ENCODE data around the gene DDX3X. TPM values are rescaled to one million over a fixed set of nuclear protein-coding genes. Genes with fewer than 3 reads are reported as not detected.

Gene DDX3X
- total and polyA plus RNA-seq, 2 of the 4 experiments (the other 2 are of a cell fraction), result 64.8 to 229 TPM

- no peak overlapping the region for H3K9ac ChIP-seq (ENCODE audit: low read depth, low read length)
- H2AK9ac ChIP-seq (replicated peaks; ENCODE audit: low read depth, low read length, poor library complexity), result no peak overlapping the region
- ChIA-PET POLR2A (ENCODE audit: unreplicated experiment) (no interaction called here), CTCF (no interaction called here)
- H3K18ac ChIP-seq (ENCODE audit: low read depth, low read length), result no peak overlapping the region
- H3K79me1 ChIP-seq (ENCODE audit: low read depth in 1 of 2, low read length in 2 of 2), result no peaks in the 10 kb centered on the region
- H3K4me1 ChIP-seq (ENCODE audit: control insufficient read depth, insufficient read depth, low read length), result peaks cover 3% of the 10 kb centered on the region; the same call in 1 of the 2 replicates
- H4K8ac ChIP-seq (ENCODE audit: low read depth in 2 of 2, low read length in 2 of 2), result no peak overlapping the region
- no peak overlapping the region for H3K23ac ChIP-seq (ENCODE audit: low read depth, low read length)
- H4K5ac ChIP-seq (ENCODE audit: low read depth, low read length), result no peak overlapping the region
- TF ChIP-seq MAZ (IDR thresholded peaks at IDR 0.05; ENCODE audit: borderline replicate concordance, low read depth, low read length) (no peak), CEBPB (IDR thresholded peaks at IDR 0.05; ENCODE audit: low read depth, low read length) (no peak), ELK1 (IDR thresholded peaks at IDR 0.05; ENCODE audit: borderline replicate concordance, low read depth, low read length) (no peak), RCOR1 (IDR thresholded peaks at IDR 0.05; ENCODE audit: insufficient replicate concordance, low read length) (no peak), SMC3 (IDR thresholded peaks at IDR 0.05; ENCODE audit: low read depth, low read length) (no peak), BHLHE40 (IDR thresholded peaks at IDR 0.05; ENCODE audit: low read depth, low read length) (no peak)
- H3K4me2 ChIP-seq (ENCODE audit: low read depth, low read length), result no peak overlapping the region
- no peak overlapping the region for H2BK5ac ChIP-seq (ENCODE audit: low read depth, low read length, poor library complexity, severe bottlenecking)
- no peak overlapping the region for H2AK5ac ChIP-seq (ENCODE audit: low read depth, low read length)
- no peak overlapping the region for H3K14ac ChIP-seq (replicated peaks; ENCODE audit: low read depth, low read length)
- in situ Hi-C loops (cut with MboI; ENCODE audit: low sequenced_read_pairs) (no loop called here), intact Hi-C loops (cut with micrococcal nuclease) (no loop called here), dilution Hi-C loops (cut with HindIII; ENCODE audit: low sequenced_read_pairs, unreplicated experiment) (no loop called here)
- BruUV-seq (replicated peaks), result no TSS peak
- no peak overlapping the region for H2AFZ ChIP-seq (replicated peaks; ENCODE audit: low read length, poor library complexity)
- H3K9me3 ChIP-seq (ENCODE audit: control insufficient read depth, insufficient read depth, low read length), result no peaks in the 10 kb centered on the region
- H4K20me1 ChIP-seq (ENCODE audit: insufficient read depth, low read length), result no peaks in the 10 kb centered on the region
- no peaks in the 10 kb centered on the region for H3K36me3 ChIP-seq (ENCODE audit: control insufficient read depth, insufficient read depth, low read length)
- H2BK20ac ChIP-seq (ENCODE audit: low read depth, low read length), result peak overlapping the region; percentile 64; the same call in 1 of the 2 replicates
- no peaks in the 10 kb centered on the region; the same call in 1 of the 2 replicates for H3K9me1 ChIP-seq (ENCODE audit: insufficient read depth, low read length)
- no peak overlapping the region for H3K27ac ChIP-seq (ENCODE audit: insufficient read depth, low read length)
- H3K4me3 ChIP-seq (ENCODE audit: insufficient read depth, low read depth, low read length), result no peak overlapping the region
- H2BK120ac ChIP-seq (ENCODE audit: low read depth, low read length), result peak overlapping the region; percentile 57; the same call in 1 of the 2 replicates
- DNase-seq, result no peak
- peaks cover 2% of the 10 kb centered on the region; the same call in 1 of the 2 replicates for H3K27me3 ChIP-seq (ENCODE audit: control insufficient read depth, insufficient read depth, low read length)
- no peak for ATAC-seq (ENCODE audit: low read depth)
- no peak overlapping the region for H3K56ac ChIP-seq (ENCODE audit: extremely low read depth, insufficient read depth, low read length)
- no peak overlapping the region for H2BK15ac ChIP-seq (ENCODE audit: low read depth, low read length)
- no peak overlapping the region for H3K4ac ChIP-seq (ENCODE audit: low read depth, low read length)
- 88% methylated on average over 1 of the region's 4 CpGs; no CpG with 5 or more reads in 1 of the 2 experiments for WGBS, 2 experiments (ENCODE audit: extremely low coverage in 2 of 2, insufficient read length in 1 of 2)
- no peak overlapping the region for H4K91ac ChIP-seq (ENCODE audit: insufficient read depth, low read depth, low read length)
These were observed 19.8 kb upstream of the DDX3X start for GRCh38 chrX:41314204-41314603.

Measured in IMR-90 (cell line).